Activated CD4-positive, alpha-beta T cell treated with anti-CD3 and anti-CD28 coated beads for 36 hours (primary cell): ENCODE data around the gene EVA1A. TPM values are rescaled to one million over a fixed set of nuclear protein-coding genes. Genes with fewer than 3 reads are reported as not detected.
"Not testable (repeated sequence)": the region's sequence is repeated elsewhere in the genome, so short reads cannot be mapped to it uniquely, and the experiment has no call there.

Experiments
- ATAC-seq: fragments of 200-7000 bp; cut with Tn5 transposase; one replicate; pipeline ENCODE4 v1.10.0; 2021; ENCODE audit warnings: mild to moderate bottlenecking, moderate library complexity
- CTCF ChIA-PET: fragments of 350-600 bp; sonication (Branson Sonifier 250); formaldehyde crosslinking; loops from one replicate; lab custom pipeline; 2021; ENCODE audit warnings: antibody characterized with exemption; lab: Charles Lee
- POLR2A ChIA-PET: fragments of 350-600 bp; sonication (Branson Sonifier 250); formaldehyde crosslinking; loops from one replicate; lab custom pipeline; 2021; ENCODE audit warnings: antibody characterized with exemption, inconsistent platforms; lab: Charles Lee
- DNase-seq: peaks from one replicate; pipeline ENCODE4 v3.0.0-alpha.2; 2020
- H3K27ac Mint-ChIP-seq: one replicate; pipeline ENCODE4 v1.8.0; 2021; ENCODE audit warnings: mixed read lengths
- H3K27me3 Mint-ChIP-seq: one replicate; pipeline ENCODE4 v1.8.0; 2021; ENCODE audit warnings: mixed read lengths
- H3K36me3 Mint-ChIP-seq: one replicate; pipeline ENCODE4 v1.8.0; 2021; ENCODE audit warnings: low read depth, mixed read lengths
- H3K4me1 Mint-ChIP-seq: one replicate; pipeline ENCODE4 v1.8.0; 2021; ENCODE audit warnings: mixed read lengths
- H3K4me3 Mint-ChIP-seq: one replicate; pipeline ENCODE4 v1.8.0; 2021; ENCODE audit warnings: mild to moderate bottlenecking, moderate library complexity, mixed read lengths
- H3K9me3 Mint-ChIP-seq: one replicate; pipeline ENCODE4 v1.8.0; 2021; ENCODE audit warnings: low read depth, mixed read lengths
- intact Hi-C, 2 experiments: fragments of 100-400 bp; cut with DNase I in 1 of 2; cut with micrococcal nuclease in 1 of 2; formaldehyde crosslinking; loops; one replicate each; pipeline versions ENCODE4 v1.14.2 to v1.15.1; 2022 to 2024; cut with DNase I, micrococcal nuclease
- total RNA-seq, 2 experiments: library from RNA; stranded (reverse); gene quantifications; one replicate each; pipeline ENCODE4 v1.2.3, GENCODE V29; 2021

The EVA1A gene
- total RNA-seq, 2 experiments from 2014 or later, result 0.11 TPM; not detected in 1

GRCh38 chr2:75489721-75490120, 71.0 kb downstream of the EVA1A start:
- DNase-seq (no peak), ATAC-seq (no peak)
- H3K36me3 Mint-ChIP-seq, result no peaks in the 10 kb centered on the region
- ChIA-PET POLR2A (no interaction called here), CTCF (interaction anchor here (1.0 kb wide), 1 partner anchor 31 kb away, joined by 3 read pairs; no protein-coding TSS in a partner anchor)
- no peaks in the 10 kb centered on the region for H3K9me3 Mint-ChIP-seq
- no peak overlapping the region for H3K27ac Mint-ChIP-seq
- H3K4me1 Mint-ChIP-seq, result no peaks in the 10 kb centered on the region
- H3K27me3 Mint-ChIP-seq, result peaks cover 11% of the 10 kb centered on the region
- H3K4me3 Mint-ChIP-seq, result no peak overlapping the region
- intact Hi-C loops, result no loop called here

- ChIA-PET CTCF (no interaction called here), POLR2A (no interaction called here)
- Mint-ChIP-seq H3K27me3 (peaks cover 13% of the 10 kb centered on the region), H3K36me3 (no peaks in the 10 kb centered on the region), H3K4me3 (no peak overlapping the region), H3K9me3 (no peaks in the 10 kb centered on the region), H3K27ac (no peak overlapping the region), H3K4me1 (no peaks in the 10 kb centered on the region)
- ATAC-seq (no peak), DNase-seq (no peak)
- intact Hi-C loops, result no loop called here
These were observed 72.6 kb downstream of the EVA1A start for GRCh38 chr2:75488157-75488556.

GRCh38 chr2:75486735-75487134, 74.0 kb downstream of the EVA1A start:
- H3K27ac Mint-ChIP-seq, CTCF ChIA-PET: not testable (repeated sequence)

GRCh38 chr2:75484840-75485239, 75.9 kb downstream of the EVA1A start:
- no peaks in the 10 kb centered on the region for H3K36me3 Mint-ChIP-seq
- no peak overlapping the region for H3K4me3 Mint-ChIP-seq
- no peaks in the 10 kb centered on the region for H3K9me3 Mint-ChIP-seq
- POLR2A ChIA-PET, result no interaction called here
- H3K4me1 Mint-ChIP-seq, result no peaks in the 10 kb centered on the region
- DNase-seq (no peak), ATAC-seq (no peak)
- H3K27ac Mint-ChIP-seq, result no peak overlapping the region
- CTCF ChIA-PET, result no interaction called here
- peaks cover 17% of the 10 kb centered on the region for H3K27me3 Mint-ChIP-seq
- intact Hi-C loops, result no loop called here

More at GRCh38 chr2:75486735-75487134, 74.0 kb downstream of the EVA1A start:
- H3K36me3 Mint-ChIP-seq, POLR2A ChIA-PET, H3K4me3 Mint-ChIP-seq, intact Hi-C loops, H3K9me3 Mint-ChIP-seq, ATAC-seq, DNase-seq, H3K4me1 Mint-ChIP-seq: not testable (repeated sequence)
- H3K27me3 Mint-ChIP-seq, result peaks cover 13% of the 10 kb centered on the region

GRCh38 chr2:75483878-75484277, 76.9 kb downstream of the EVA1A start:
- H3K4me3 Mint-ChIP-seq, result no peak overlapping the region
- no peak overlapping the region for H3K27ac Mint-ChIP-seq
- ATAC-seq (no peak), DNase-seq (no peak)
- no peaks in the 10 kb centered on the region for H3K4me1 Mint-ChIP-seq
- H3K9me3 Mint-ChIP-seq, result no peaks in the 10 kb centered on the region
- CTCF ChIA-PET, result no interaction called here
- POLR2A ChIA-PET, result no interaction called here
- H3K27me3 Mint-ChIP-seq, result peaks cover 17% of the 10 kb centered on the region
- H3K36me3 Mint-ChIP-seq, result no peaks in the 10 kb centered on the region
- intact Hi-C loops, result no loop called here

- ATAC-seq (no peak), DNase-seq (no peak)
- Mint-ChIP-seq H3K9me3 (no peaks in the 10 kb centered on the region), H3K36me3 (no peaks in the 10 kb centered on the region), H3K4me1 (no peaks in the 10 kb centered on the region), H3K4me3 (no peak overlapping the region), H3K27ac (no peak overlapping the region), H3K27me3 (peaks cover 18% of the 10 kb centered on the region)
- intact Hi-C loops, result no loop called here
- POLR2A ChIA-PET, result no interaction called here
- CTCF ChIA-PET, result interaction anchor here (0.7 to 0.8 kb wide), 2 partner anchors 21 to 1034 kb away, joined by 3 read pairs; no protein-coding TSS in a partner anchor
These were observed 78.3 kb downstream of the EVA1A start for GRCh38 chr2:75482398-75482797.

GRCh38 chr2:75480971-75481836, 79.5 kb downstream of the EVA1A start:
- H3K36me3 Mint-ChIP-seq, result no peaks in the 10 kb centered on the region
- ATAC-seq (no peak), DNase-seq (no peak)
- intact Hi-C loops, result no loop called here
- H3K4me1 Mint-ChIP-seq, result no peaks in the 10 kb centered on the region
- CTCF ChIA-PET, result no interaction called here
- no peak overlapping the region for H3K27ac Mint-ChIP-seq
- no peak overlapping the region for H3K4me3 Mint-ChIP-seq
- H3K27me3 Mint-ChIP-seq, result peaks cover 14% of the 10 kb centered on the region
- no peaks in the 10 kb centered on the region for H3K9me3 Mint-ChIP-seq
- POLR2A ChIA-PET, result no interaction called here

- H3K4me1 Mint-ChIP-seq, intact Hi-C loops, H3K36me3 Mint-ChIP-seq, H3K4me3 Mint-ChIP-seq, POLR2A ChIA-PET, ATAC-seq, H3K27ac Mint-ChIP-seq, H3K9me3 Mint-ChIP-seq, DNase-seq, CTCF ChIA-PET: not testable (repeated sequence)
- H3K27me3 Mint-ChIP-seq, result peaks cover 16% of the 10 kb centered on the region
These were observed 83.0 kb downstream of the EVA1A start for GRCh38 chr2:75477696-75478095.

GRCh38 chr2:75476761-75477160, 84.0 kb downstream of the EVA1A start:
- DNase-seq (no peak), ATAC-seq (peak; percentile 94)
- POLR2A ChIA-PET, result no interaction called here
- H3K4me3 Mint-ChIP-seq, result no peak overlapping the region
- intact Hi-C loops, result no loop called here
- CTCF ChIA-PET, result interaction anchor here (0.8 kb wide), 1 partner anchor 132 kb away, joined by 4 read pairs; no protein-coding TSS in a partner anchor
- H3K4me1 Mint-ChIP-seq, result no peaks in the 10 kb centered on the region
- no peaks in the 10 kb centered on the region for H3K36me3 Mint-ChIP-seq
- H3K27ac Mint-ChIP-seq, result no peak overlapping the region
- H3K27me3 Mint-ChIP-seq, result peaks cover 16% of the 10 kb centered on the region
- H3K9me3 Mint-ChIP-seq, result no peaks in the 10 kb centered on the region

GRCh38 chr2:75475976-75476375, 84.8 kb downstream of the EVA1A start:
- Mint-ChIP-seq H3K36me3 (no peaks in the 10 kb centered on the region), H3K4me1 (no peaks in the 10 kb centered on the region), H3K9me3 (no peaks in the 10 kb centered on the region), H3K27me3 (peaks cover 17% of the 10 kb centered on the region), H3K27ac (no peak overlapping the region), H3K4me3 (no peak overlapping the region)
- ATAC-seq (no peak), DNase-seq (no peak)
- intact Hi-C loops, result no loop called here
- ChIA-PET POLR2A (no interaction called here), CTCF (interaction anchor here (1.6 kb wide), 1 partner anchor 10 kb away, joined by 4 read pairs; no protein-coding TSS in a partner anchor)

- H3K27me3 Mint-ChIP-seq, result peaks cover 15% of the 10 kb centered on the region
- ATAC-seq (no peak), DNase-seq (no peak)
- POLR2A ChIA-PET, result no interaction called here
- no peak overlapping the region for H3K4me3 Mint-ChIP-seq
- H3K9me3 Mint-ChIP-seq, result no peaks in the 10 kb centered on the region
- intact Hi-C loops, result no loop called here
- H3K36me3 Mint-ChIP-seq, result no peaks in the 10 kb centered on the region
- H3K27ac Mint-ChIP-seq, result no peak overlapping the region
- CTCF ChIA-PET, result interaction anchor here (1.6 kb wide), 1 partner anchor 9 kb away, joined by 4 read pairs; no protein-coding TSS in a partner anchor
- no peaks in the 10 kb centered on the region for H3K4me1 Mint-ChIP-seq
These were observed 85.7 kb downstream of the EVA1A start for GRCh38 chr2:75475049-75475448.

- intact Hi-C loops, result no loop called here
- Mint-ChIP-seq H3K27me3 (peaks cover 15% of the 10 kb centered on the region), H3K4me1 (no peaks in the 10 kb centered on the region), H3K36me3 (no peaks in the 10 kb centered on the region), H3K27ac (no peak overlapping the region), H3K4me3 (no peak overlapping the region), H3K9me3 (no peaks in the 10 kb centered on the region)
- ATAC-seq, result no peak
- ChIA-PET POLR2A (no interaction called here), CTCF (no interaction called here)
- DNase-seq, result no peak
These were observed 86.6 kb downstream of the EVA1A start for GRCh38 chr2:75474115-75474514.
